Loucy (cell line): ENCODE measurements around the gene STXBP6.

ENCODE experiments used
- EZH2phosphoT487 ChIP-seq: fragments of 200-600 bp; IDR thresholded peaks from 2 replicates; pipeline ENCODE4 v1.6.1; 2018; ENCODE audit warnings: antibody characterized with exemption, mild to moderate bottlenecking, moderate library complexity, borderline replicate concordance
- TF ChIP-seq, protein P1 (sequence below): fragments of 200-600 bp; sonication (generic); conservative IDR thresholded peaks from 2 replicates; pipeline ENCODE4 v1.5.1; 2014; ENCODE audit warnings: mild to moderate bottlenecking, antibody characterized with exemption, low read length

DNA sequence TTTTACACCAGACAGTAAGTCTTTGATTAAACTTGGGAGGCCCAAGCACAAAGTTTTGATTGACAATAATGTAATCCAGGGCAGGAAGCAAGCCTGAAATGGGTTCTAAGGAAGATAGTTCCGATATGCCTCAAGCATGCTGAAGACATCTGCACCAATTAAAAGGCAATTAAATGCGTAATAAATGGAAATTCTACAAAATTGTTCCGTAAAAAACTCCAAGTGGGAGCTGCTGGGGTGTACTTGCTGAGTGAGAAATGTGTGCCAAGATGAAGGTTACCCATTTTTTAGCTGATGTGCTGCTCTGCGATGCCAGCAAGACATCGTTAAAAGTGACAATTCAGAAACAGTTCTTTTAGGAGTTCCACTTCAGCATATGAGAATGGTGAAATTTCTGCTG, 269.7 kb downstream of the STXBP6 start:
- TF ChIP-seq, protein P1, sequence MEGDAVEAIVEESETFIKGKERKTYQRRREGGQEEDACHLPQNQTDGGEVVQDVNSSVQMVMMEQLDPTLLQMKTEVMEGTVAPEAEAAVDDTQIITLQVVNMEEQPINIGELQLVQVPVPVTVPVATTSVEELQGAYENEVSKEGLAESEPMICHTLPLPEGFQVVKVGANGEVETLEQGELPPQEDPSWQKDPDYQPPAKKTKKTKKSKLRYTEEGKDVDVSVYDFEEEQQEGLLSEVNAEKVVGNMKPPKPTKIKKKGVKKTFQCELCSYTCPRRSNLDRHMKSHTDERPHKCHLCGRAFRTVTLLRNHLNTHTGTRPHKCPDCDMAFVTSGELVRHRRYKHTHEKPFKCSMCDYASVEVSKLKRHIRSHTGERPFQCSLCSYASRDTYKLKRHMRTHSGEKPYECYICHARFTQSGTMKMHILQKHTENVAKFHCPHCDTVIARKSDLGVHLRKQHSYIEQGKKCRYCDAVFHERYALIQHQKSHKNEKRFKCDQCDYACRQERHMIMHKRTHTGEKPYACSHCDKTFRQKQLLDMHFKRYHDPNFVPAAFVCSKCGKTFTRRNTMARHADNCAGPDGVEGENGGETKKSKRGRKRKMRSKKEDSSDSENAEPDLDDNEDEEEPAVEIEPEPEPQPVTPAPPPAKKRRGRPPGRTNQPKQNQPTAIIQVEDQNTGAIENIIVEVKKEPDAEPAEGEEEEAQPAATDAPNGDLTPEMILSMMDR, result no peak
- TF ChIP-seq EZH2phosphoT487, result no peak
